Activated CD8-positive, alpha-beta memory T cell treated with anti-CD3 and anti-CD28 coated beads, Interleukin-2, amount 50 U/mL, for 1 hour (primary cell): ENCODE results near the gene RAD51B.
"Not testable (repeated sequence)": the region's sequence is repeated elsewhere in the genome, so short reads cannot be mapped to it uniquely, and the experiment has no call there.

ENCODE experiments used
- DNase-seq: peaks from one replicate; pipeline ENCODE4 v3.0.0-alpha.2; 2020; ENCODE audit errors: extremely low read depth

RAD51B gene

DNA sequence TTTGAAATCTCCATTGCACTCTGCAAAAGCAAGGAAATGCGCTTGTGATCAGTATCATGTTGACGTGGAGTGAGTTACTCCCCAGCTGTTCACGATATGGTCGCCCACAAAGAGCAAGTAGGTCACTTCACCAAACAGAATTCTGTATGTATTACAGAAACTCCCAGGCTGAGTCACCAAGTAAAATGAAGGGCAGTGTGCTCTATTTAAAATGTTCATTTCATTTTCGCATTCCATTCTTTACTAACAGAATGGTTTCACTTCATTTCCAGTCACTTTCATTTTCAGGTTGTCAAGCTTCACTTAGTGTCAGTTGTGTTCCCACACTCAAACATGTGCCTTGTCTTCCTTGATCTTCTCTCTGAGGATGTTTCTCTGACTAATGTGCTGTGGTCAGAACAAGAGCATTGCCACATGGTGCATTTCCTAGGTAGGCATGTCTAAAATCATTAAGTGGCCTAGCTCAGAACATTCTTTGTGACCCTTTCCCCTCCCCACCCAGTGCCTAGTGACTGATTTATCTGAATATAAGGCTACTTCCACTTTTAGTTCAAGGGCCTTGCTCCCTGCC, 391.2 kb downstream of the RAD51B start:
- DNase-seq, result no peak

DNA sequence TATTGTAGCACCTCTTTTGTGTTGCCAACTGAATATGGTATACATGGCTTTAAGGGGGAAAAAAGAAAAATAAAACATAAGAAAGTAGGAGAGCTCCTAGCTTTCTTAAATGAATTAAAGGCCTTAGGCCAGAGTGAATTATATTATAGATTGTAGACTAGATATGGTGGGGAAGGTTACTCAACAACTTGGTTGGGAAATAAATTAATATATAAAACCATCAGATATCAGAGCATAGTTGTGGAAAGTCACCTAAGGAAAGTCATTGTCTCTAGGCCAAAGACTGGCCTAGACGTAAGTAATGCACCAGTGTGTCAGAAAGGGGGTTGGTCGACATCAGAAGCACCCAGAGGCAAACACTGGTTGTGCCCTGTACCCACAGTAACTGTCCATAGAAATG, 391.8 kb downstream of the RAD51B start:
- no peak for DNase-seq

- DNase-seq, result no peak
Observed at GRCh38 chr14:68211886-68212285, 392.3 kb downstream of the RAD51B start.

DNA sequence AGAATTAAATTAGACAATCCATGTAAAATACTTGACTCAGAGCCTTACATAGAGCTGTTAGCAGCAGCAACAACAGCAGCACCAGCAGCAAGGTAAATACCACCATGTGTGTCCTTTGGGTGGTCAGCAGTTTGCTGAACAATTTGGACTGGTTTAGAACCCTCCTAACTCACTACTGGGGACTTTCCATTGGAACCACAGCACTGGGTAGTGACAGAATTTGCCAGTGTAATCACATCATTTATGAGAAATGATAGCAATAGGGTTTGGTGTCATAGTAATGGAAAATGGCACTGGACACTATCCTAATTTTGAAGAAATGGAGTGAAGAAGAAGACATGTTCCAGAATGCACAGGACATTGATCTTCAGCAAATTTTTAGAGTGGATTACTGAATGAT, 392.8 kb downstream of the RAD51B start:
- DNase-seq, result no peak

GRCh38 chr14:68214431-68214830, 394.9 kb downstream of the RAD51B start:
- no peak for DNase-seq

DNA sequence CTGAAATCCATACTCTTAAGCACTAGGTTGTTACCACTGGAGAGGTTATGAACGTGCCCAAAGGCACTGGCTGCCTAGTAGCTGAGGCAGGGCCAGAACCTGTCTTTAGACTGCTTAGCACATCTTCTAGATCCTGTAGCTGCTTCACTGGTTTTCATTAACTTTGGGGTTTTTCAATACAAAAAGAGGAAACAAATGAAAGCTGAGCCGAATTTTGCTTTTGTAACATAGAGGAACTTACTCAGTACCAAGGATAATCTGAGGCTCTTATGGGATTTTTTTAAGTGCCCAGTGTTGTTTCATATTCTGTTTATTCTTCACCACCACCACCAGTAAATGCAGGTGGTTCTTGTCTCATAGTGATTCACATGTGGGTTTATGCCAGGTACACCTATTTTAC, 396.1 kb downstream of the RAD51B start:
- DNase-seq, result no peak

DNA sequence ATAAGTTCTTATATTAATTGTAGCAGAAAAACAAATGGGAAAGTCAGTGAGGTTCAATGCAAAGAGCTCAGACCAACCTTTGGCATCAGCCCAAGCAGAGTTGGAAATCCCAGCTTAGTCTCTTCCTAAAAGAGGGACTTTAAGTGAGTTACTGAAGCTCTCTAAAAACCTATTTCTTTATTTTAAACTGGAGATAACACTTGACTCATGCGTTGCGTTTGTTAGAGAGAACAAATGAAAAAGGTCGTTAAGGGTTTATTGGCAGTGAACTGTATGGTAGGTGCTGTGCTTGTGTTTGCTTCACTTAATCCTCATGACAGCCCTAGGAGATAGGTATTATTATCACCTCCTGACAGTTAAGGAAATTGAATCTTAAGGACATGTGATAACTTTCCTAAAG, 396.5 kb downstream of the RAD51B start:
- DNase-seq, result no peak

DNA sequence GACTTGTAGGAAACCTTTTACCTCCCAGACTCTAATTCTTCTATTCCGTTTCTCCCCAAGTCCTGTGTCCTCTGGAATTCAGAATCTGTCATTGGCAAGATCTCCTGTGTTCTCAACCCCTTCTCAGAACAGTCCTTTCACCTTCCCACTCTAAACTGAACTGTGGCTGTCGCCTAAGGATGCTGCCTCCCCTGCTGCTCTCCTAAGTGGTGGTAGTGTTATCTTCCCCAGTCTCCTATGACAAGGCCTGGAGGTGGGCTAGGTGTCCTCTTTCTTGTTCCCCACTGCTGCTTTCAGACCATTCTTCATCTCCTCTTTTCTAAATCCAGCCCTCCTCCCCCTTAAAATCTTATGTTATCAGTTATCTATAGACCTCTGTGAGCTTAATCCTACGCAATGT, 397.4 kb downstream of the RAD51B start:
- DNase-seq, result no peak

GRCh38 chr14:68217791-68218340, 398.3 kb downstream of the RAD51B start:
- no peak for DNase-seq

- DNase-seq, result no peak
Observed at GRCh38 chr14:68219407-68219806, 399.8 kb downstream of the RAD51B start.

DNA sequence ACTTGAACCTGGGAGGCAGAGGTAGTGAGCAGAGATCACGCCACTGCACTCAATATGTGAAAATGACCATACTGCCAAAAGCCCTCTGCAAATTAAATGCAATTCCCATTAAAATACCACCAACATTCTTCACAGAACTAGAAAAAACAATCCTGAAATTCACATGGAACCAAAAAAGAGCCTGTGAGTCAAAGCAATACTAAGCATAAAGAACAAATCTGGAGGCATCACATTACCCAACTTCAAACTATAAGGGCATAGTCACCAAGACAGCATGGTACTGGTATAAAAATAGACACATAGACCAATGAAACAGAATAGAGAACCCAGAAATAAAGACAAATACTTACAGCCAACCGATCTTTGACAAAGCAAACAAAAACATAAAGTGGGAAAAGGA, 401.5 kb downstream of the RAD51B start:
- not testable (repeated sequence) for DNase-seq

- no peak for DNase-seq
Observed at GRCh38 chr14:68222154-68222553, 402.6 kb downstream of the RAD51B start.

GRCh38 chr14:68222726-68223125, 403.1 kb downstream of the RAD51B start:
- no peak for DNase-seq

DNA sequence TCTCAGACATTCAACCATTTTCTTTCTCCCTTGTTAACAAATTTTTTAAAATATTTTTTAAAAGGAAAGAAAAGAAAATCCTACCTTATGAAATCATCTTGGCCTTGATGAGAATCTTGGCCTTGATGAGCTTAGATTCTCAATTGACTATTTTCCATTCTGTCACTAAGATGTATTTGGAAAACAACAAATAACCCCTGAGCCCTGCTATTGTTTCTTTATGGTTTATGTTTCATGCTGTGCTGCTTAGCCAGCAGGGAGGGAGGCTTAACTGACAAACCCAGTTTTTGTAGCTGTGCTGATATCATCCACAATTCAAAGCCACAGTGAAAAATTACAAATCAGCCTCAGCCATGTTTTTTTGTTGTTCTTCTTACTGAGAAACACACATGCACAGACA, 404.1 kb downstream of the RAD51B start:
- DNase-seq, result no peak

DNA sequence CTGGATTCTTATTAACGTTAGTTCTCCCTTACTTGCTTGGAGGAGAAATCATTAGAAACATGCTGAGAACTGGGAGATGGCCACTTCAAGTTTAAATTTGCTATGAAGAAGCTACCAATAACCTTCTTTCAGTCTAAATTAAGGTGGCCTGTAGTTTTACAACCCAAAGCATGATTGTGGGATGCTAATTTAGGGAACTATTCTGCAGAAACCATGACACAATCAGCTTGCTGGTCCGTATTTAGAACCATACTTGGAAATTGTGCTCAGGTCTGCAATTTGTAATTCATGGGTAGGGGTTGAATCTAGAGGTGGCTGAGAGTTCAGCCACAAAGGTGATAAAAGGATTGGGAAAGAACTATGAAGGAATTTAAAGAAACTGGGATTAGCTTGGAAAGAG, 405.7 kb downstream of the RAD51B start:
- DNase-seq, result no peak

- no peak for DNase-seq
Observed at GRCh38 chr14:68226523-68226922, 406.9 kb downstream of the RAD51B start.

- DNase-seq, result no peak
Observed at GRCh38 chr14:68228656-68229055, 409.1 kb downstream of the RAD51B start.

GRCh38 chr14:68229423-68230100, 410.0 kb downstream of the RAD51B start:
- no peak for DNase-seq

- no peak for DNase-seq
Observed at GRCh38 chr14:68230202-68230949, 410.8 kb downstream of the RAD51B start.

DNA sequence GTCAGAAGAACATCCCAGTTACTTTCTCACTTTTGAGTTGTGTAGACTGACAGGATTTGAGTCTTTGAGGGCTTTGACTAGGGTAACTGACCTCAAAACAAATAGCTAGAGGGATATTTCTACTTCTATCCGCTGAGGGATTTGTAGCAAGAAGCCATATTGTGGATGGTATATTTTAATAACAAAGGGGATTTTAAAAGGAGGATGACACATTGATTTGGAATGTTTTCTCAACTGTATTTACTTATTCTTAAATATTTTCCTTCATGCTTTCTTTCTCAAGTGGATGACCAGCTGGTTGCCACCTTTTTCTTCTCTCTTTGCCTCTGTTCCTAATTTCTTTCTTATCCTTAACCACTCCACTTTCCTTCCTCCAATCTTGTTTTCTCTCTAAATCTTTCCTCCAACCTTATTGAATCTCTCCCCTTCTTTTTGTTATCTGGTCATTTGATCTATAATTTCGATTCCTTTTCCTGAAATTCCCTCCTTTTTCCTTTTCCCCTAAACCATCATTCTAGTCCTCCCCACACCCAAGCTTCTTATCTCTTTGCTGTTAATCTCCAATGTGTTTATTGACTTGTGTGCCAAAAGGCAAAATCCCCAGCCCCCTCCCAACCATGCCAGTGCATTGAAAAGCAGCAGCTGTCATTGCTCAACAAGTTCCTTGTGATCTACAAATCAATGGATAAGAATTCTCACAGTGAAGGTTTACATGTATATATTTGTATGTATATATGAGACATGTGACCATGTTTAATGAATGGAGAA, 411.6 kb downstream of the RAD51B start:
- DNase-seq, result no peak

DNA sequence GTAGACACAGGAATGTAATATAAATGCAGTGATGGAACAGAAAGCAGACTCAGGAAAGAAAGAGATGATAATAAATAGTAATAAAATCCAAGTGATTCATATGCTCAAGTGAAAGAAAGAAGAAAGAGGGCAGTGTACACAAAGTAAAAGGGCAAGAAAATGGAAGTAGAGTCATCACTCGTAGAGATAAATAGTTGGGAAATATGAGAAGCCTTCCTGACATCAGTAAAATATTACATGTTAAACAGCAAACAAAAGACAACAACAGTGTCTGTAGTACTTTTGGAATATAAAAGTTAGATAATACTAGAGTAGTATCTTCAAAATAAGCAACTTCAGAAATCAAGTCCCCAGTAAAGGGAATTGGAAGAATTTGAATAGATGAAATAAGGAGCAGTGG, 412.3 kb downstream of the RAD51B start:
- no peak for DNase-seq
